Left kidney (tissue), 2 donors: ENCODE data around the gene KCNH6. TPM values are rescaled to one million over a fixed set of nuclear protein-coding genes. Genes with fewer than 3 reads are reported as not detected.

Experiments used
- DNase-seq: peaks from one replicate; pipeline ENCODE4 v3.0.0-alpha.2; 2013
- polyA plus RNA-seq: library from polyadenylated mRNA; unstranded; fragments of 120-200 nt; gene quantifications from one replicate; pipeline ENCODE4 v1.2.1, GENCODE V29; 2013; ENCODE audit not compliant: insufficient read length

Gene KCNH6
- polyA plus RNA-seq, 1 donor = 2.2 TPM

DNA sequence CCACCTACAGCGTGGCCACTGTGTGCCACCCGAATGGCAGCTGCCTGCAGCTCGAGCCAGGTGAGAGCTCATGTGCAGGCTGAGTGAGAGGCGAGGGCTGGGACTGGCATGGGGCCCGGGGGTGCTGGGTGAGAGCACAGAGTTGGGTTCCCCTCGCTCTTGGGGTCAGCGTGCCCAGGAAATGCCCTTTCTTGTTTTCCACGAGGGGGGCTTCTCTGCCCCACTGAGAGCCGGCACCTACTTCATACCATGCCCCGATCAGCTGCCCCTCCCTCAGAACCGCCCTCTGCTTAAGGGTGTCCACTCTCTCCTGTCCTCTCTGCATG, 36.2 kb upstream of the KCNH6 start:
- no peak for DNase-seq

- no peak for DNase-seq
Measured at GRCh38 chr17:63488851-63489250, 34.3 kb upstream of the KCNH6 start.

DNA sequence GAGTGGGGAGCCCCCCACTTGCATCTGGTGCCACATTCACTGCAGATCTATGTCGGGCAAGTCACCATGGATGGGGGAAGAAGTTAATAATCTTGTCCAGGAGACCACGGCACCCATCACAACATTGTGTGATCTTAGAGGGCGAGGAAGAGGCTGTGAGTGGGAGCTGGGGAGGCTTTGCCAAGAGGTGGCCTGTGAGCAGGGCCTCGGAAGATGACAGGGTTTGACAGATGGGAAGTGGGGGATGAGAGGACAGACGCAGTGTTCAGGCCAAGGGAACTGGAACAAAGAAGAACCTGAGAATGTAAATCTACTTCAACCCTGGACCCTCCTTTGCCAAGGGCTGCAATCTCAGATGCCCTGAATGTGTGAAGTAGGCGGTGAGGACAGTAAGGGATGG, 33.9 kb upstream of the KCNH6 start:
- DNase-seq = no peak

GRCh38 chr17:63490329-63490728, 32.8 kb upstream of the KCNH6 start:
- no peak for DNase-seq

DNA sequence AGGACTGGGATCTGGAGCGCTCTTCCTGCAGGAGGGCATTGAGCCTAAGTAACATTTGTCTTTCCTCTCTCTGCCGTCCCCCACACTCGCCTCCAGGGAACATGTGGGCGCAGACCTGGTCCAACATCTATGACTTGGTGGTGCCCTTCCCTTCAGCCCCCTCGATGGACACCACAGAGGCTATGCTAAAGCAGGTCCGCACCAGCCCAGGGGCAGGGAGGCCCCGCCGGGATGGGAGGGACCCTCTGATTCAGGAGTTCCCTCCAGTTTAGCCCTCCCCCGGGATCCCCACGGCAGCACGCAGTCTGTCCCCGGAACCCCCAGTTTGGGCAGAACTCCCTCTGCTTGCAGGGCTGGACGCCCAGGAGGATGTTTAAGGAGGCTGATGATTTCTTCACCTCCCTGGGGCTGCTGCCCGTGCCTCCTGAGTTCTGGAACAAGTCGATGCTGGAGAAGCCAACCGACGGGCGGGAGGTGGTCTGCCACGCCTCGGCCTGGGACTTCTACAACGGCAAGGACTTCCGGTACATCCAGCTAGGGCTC, 32.2 kb upstream of the KCNH6 start:
- DNase-seq = no peak

DNA sequence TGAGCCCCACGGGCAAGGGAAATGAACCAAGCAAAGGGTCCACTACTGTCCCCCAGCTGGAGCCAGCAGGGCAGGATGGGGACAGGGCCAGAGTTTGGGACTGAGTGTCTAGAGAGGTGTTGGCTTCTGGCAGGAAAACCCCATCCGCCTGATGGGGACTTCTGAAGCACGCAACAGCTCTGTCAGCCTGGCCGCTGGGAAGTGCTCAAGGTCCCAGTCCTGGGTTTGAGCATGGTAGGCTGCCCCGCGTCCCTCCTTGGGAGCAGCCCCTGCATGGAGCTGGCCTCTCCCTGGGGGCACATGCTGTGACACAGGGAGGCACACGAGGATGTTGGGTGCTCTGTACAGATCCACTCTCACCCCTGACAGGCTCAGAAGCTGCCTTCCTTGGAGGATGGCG, 31.7 kb upstream of the KCNH6 start:
- no peak for DNase-seq

DNA sequence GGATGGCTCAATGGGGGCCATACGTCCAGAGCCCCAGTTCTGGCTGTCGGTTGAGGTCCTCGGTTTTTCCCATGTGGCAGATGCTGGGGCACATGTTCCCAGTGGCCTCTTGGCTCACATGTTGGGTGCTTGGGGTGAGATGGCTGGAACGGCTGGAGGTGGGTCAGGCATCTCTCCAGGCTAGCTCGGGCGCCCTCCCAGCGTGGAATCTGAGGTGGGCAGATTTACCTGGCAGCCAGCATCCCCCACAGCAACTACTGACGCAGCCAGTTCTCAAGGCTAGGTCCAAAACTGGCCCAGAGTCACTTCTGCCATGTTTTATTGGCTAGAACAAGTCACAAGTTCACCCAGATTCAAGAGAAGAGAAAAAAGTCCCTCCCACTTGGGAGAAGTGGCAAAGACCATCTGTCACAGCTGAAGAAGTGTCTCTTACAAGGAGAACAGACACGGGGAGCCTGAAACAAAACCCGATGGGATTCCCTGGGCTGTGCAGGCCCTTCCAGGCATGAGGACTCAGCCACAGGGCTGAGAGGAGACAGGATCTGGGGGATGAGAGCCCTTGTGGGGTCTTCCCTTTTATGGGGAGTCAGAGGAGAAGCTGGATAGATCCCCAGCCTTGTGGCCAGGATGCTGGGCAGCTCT, 31.1 kb upstream of the KCNH6 start:
- peak; percentile 61 for DNase-seq

DNA sequence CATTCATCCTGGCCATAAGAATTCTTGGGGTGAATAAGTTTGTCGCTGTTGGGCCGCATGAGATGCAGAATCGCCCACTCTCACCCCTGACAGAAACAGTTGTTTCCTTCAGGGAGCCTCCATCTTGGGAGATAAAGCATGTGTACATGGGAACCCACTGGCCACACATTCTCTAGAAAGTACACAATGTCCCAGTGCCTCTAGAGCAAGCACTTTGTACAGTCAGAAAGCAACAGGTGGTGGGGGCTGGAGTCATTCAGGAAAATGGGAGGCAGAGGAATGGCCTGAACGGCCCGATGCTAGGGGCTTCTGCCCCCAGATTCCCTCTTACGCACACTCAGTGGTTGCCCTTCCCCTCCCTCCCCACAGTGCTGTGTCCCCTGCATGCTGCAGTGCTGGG, 30.2 kb upstream of the KCNH6 start:
- no peak for DNase-seq

- DNase-seq = no peak
Measured at GRCh38 chr17:63493411-63493810, 29.7 kb upstream of the KCNH6 start.

GRCh38 chr17:63494300-63494928, 28.7 kb upstream of the KCNH6 start:
- no peak for DNase-seq

DNA sequence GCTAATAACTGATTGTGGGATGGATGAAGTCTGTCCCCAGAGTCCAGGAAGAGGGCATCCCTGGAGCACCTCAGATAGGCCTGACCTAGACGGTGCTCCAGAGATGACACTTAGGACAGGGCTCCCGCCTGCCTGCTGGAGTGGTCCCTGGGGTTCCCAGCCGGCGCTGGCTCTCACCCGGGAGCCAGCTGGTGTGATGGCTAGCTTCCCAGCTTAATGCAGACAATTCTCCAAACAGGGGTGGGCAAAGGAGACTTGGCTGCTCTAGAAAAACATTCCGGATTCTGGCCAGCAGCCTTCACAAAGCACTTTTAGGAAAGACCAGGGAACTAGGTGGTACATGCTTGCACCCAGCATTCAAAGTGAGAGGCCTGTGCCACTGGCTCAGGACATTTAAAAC, 27.7 kb upstream of the KCNH6 start:
- DNase-seq = no peak

DNA sequence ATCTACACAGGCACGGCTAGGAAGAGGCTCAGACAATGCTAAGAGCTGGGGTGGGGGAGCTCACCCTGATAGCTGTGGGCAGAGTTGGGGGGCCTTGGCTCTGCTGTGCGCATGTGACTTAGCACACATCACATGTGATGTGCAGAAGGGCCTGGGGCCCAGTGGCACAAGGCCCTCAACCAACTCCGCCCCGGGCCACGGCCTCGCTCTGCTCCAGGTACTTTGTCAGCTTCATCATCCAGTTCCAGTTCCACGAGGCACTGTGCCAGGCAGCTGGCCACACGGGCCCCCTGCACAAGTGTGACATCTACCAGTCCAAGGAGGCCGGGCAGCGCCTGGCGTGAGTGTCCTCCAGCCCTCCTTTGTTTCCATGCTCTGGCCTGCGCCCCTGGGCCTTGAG, 27.0 kb upstream of the KCNH6 start:
- no peak for DNase-seq

- no peak for DNase-seq
Measured at GRCh38 chr17:63496663-63497400, 26.3 kb upstream of the KCNH6 start.

DNA sequence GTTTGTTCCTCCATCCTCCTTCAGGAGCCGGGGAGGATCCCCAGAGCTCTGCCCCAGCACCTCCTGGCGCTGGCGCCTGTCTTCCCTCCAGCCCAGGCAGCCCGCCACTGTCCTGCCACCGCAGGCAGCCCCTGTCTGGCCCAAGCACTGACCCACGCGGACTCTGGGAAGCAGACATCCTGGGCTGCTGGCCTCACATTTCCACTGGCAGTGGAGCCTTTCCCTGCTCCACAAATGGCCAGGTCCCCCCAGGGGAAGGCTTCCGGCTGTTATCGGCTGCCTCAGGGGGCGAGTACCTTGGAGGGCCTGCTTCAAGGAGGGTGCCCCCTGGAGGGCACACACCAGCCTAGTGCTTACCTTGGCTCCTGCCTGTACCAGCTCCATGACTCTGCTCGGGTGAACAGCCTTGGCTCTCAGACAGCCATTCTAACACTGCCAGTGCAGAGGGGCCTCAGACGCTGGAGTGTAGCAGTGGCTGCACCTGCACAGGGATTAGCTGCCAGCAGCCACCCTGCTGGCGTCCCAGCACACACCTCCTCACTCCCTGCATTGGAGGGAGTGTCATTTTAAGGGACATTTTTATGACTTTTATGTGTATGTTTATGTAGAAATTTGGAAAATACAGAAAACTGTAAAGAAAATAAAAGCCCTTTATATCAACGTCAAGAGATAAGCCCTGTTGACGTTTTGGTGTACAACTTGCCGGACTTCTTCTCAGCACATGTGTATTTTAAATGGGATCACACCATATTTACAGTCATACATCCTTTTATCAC, 25.3 kb upstream of the KCNH6 start:
- DNase-seq = no peak

DNA sequence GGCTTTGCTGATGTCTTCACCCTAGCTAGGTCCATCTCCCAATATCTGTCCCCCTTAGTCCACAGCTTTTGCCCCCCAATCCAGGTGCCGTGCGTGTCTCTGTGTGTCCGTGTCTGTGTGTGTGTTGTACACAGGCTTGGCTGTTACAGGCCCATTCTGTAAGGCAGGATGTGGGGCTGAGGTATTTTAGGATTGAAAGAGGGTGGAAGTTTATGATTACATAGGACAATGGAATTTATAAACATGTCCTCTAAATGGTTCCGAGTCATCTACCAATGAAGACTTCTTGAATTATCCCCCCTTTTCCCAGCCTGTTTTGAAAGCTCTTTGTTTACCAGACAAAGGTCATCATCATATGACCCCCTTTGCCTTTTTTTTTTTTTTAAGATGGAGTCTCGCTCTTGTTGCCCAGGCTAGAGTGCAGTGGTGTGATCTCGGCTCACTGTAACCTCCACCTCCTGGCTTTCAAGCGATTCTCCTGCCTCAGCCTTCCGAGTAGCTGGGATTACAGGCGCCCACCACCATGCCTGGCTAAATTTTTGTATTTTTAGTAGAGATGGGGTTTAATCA, 24.4 kb upstream of the KCNH6 start:
- DNase-seq = no peak

DNA sequence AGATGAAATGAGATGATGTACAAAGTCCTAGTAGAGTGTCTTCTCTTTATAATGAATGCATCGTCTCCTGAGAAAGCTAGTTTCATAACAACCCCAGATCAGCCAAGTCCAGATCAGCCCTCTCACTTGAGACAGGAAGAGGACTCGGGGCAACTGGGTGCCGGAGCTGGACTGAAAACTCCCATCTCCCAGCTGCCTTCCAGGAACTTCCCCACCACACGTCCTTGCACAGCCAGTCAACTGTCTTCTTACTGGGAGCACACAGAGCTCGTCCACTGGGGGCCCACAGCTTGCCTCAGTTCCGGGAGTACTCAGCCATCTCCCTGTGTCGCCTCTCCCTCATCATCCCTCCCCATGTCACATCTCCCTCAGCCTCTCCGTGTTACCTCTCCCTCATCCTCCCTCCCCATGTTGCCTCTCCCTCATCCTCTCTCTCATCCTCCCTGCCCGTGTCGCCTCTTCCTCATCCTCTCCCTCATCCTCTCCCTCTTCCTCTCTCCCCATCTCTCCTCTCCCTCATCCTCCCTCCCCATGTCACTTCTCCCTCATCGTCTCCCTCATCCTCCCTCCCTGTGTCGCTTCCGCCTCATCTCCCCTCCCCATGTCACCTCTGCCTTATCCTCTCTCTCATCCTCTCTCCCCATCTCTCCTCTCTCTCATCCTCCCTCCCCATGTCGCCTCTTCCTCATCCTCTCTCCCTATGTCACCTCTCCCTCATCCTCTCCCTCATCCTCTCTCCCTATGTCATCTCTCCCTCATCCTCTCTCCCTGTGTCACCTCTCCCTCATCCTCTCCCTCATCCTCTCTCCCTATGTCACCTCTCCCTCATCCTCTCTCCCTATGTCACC, 22.4 kb upstream of the KCNH6 start:
- no peak for DNase-seq

GRCh38 chr17:63503341-63503705, 19.8 kb upstream of the KCNH6 start:
- no peak for DNase-seq

- DNase-seq = no peak
Measured at GRCh38 chr17:63504261-63504660, 18.9 kb upstream of the KCNH6 start.

- no peak for DNase-seq
Measured at GRCh38 chr17:63505341-63505740, 17.8 kb upstream of the KCNH6 start.

GRCh38 chr17:63506627-63507026, 16.5 kb upstream of the KCNH6 start:
- DNase-seq = no peak

DNA sequence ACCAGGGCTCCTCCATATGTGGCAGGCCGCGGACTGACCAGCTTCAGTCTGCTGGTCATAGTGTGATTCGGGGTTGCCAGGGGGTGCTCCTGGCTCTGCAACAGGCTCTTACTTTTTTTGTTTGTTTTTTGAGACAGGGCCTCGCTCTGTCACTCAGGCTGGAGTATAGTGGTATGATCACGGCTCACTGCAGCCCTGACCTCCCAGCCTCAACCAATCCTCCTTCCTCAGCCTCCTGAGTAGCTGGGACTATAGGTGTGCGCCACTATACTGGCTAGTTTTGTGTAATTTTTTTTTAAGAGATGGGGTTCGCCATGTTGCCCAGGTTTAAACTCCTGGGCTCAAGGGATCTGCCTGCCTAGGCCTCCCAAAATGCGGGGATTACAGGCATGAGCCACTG, 11.8 kb upstream of the KCNH6 start:
- DNase-seq = no peak
